ENCODE measurements around the gene EZR.

The EZR gene

DNA sequence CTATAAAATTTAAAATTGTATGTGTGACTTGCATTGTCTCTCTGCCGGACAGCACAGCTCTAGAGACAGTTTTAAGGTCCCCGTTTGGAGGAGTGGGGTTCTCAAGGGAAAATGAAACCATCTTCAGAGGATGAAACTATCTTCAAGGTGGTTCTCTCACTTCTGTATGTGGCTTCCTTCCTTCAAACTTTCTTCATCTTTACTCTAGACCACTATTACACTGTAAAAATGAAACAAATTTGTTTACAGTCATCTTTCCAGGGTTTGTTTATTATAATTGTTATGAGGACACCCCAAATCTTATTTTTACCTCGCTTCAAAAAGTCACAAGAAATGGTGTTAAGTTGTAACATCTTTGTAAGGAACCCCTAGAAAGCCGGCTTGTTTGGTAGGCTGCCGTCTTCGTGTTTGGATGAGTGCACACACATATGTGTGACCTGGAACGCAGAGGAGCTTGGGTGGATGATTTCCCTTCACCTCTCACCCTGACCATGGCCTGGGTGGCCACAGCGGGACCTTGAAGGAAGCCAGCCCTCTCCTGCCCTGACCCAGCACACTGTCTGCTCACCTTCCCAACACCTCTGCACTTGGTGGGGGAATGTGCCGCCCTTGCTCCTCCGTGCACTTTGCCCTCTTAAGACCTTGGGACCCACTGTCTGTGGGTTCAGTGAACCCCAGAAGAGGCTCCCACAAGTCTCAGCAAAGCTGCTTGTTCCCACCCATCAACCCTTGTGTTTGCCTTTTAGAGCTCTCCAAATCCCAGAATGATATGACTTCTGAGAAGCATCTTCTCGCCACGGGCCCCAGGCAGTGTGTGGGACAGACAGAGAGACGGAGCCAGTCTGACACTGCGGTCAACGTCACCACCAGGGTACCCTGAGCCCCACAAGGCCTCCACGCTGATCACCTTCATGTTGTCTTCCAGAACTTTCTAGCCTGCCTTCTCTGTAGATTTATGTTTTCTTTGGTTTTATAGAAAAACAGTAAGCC lies 101.5 kb downstream of the EZR start:
- no peak for DNase-seq

All from activated T-cell treated with anti-CD3 and anti-CD28 coated beads, Interleukin-2, amount 50 U/mL, for 48 hours (primary cell).